CD14-positive monocyte (primary cell): ENCODE results near the gene ATP13A5. TPM values are rescaled to one million over a fixed set of nuclear protein-coding genes. Genes with fewer than 3 reads are reported as not detected.

Source experiments
- DNase-seq, 3 donors: peaks; one replicate each; pipeline ENCODE4 v3.0.0-alpha.2; 2011 to 2022
- H2AFZ ChIP-seq: 2 replicates; pipeline ENCODE4 v1.6.0; 2012; ENCODE audit warnings: mild to moderate bottlenecking, low read depth, low read length, inconsistent platforms; ENCODE audit not compliant: insufficient read depth, poor library complexity, severe bottlenecking
- H3K27ac ChIP-seq, 2 donors: 1 replicate in 1 of 2; 2 replicates in 1 of 2; pipeline ENCODE4 v1.5.1; 2012 to 2013; ENCODE audit warnings: low read length in 2 of 2, control low read depth in 1 of 2, inconsistent platforms in 1 of 2, low read depth in 1 of 2, mild to moderate bottlenecking in 1 of 2
- H3K27me3 ChIP-seq, 2 donors: one replicate each; pipeline versions ENCODE4 v1.6.0 to v1.6.1; 2011 to 2013; ENCODE audit warnings: low read length in 2 of 2; ENCODE audit not compliant: control insufficient read depth in 2 of 2, insufficient read depth in 2 of 2
- H3K36me3 ChIP-seq, 2 donors: replicated peaks in 1 of 2; 1 replicate in 1 of 2; 2 replicates in 1 of 2; pipeline versions ENCODE4 v1.5.1 to v1.6.1; 2012 to 2013; ENCODE audit warnings: low read length in 2 of 2, control low read depth in 1 of 2, inconsistent platforms in 1 of 2, mild to moderate bottlenecking in 1 of 2; ENCODE audit not compliant: insufficient read depth in 2 of 2, control insufficient read depth in 1 of 2
- H3K4me1 ChIP-seq, 2 donors: 1 replicate in 1 of 2; 2 replicates in 1 of 2; pipeline versions ENCODE4 v1.5.1 to v1.6.1; 2012 to 2013; ENCODE audit warnings: low read length in 2 of 2, control low read depth in 1 of 2, inconsistent platforms in 1 of 2, mild to moderate bottlenecking in 1 of 2, moderate library complexity in 1 of 2; ENCODE audit not compliant: insufficient read depth in 2 of 2, control insufficient read depth in 1 of 2
- H3K4me2 ChIP-seq: replicated peaks from 2 replicates; pipeline ENCODE3; 2012; ENCODE audit warnings: low read length, moderate library complexity, mild to moderate bottlenecking; ENCODE audit not compliant: poor library complexity, severe bottlenecking; ENCODE audit errors: extremely low read depth
- H3K4me3 ChIP-seq, 3 experiments: fragments of 200-600 bp in 1 of 3; sonication (generic) in 1 of 3; replicated peaks in 1 of 3; 1 replicate in 2 of 3; 2 replicates in 1 of 3; pipeline ENCODE4 v1.5.1; 2011 to 2013; ENCODE audit warnings: low read length in 3 of 3, mild to moderate bottlenecking in 3 of 3, control low read depth in 2 of 3, low read depth in 2 of 3, inconsistent platforms in 1 of 3, moderate library complexity in 1 of 3
- H3K79me2 ChIP-seq: 2 replicates; pipeline ENCODE4 v1.6.0; 2012; ENCODE audit warnings: mild to moderate bottlenecking, control low read depth, inconsistent platforms, low read length, moderate library complexity; ENCODE audit not compliant: insufficient read depth
- H3K9ac ChIP-seq: 2 replicates; pipeline ENCODE4 v1.6.0; 2017; ENCODE audit warnings: low read length, mild to moderate bottlenecking; ENCODE audit not compliant: insufficient read depth, poor library complexity, severe bottlenecking
- H3K9me3 ChIP-seq, 2 donors: replicated peaks in 1 of 2; 1 replicate in 1 of 2; 2 replicates in 1 of 2; pipeline versions ENCODE4 v1.5.1 to v1.6.1; 2012 to 2013; ENCODE audit warnings: low read length in 2 of 2, control low read depth in 1 of 2; ENCODE audit not compliant: control insufficient read depth in 1 of 2, insufficient read depth in 1 of 2
- H4K20me1 ChIP-seq: 2 replicates; pipeline ENCODE4 v1.6.0; 2012; ENCODE audit warnings: mild to moderate bottlenecking, low read length, control low read depth, moderate library complexity; ENCODE audit not compliant: insufficient read depth
- H3K27ac Mint-ChIP-seq, 7 donors: one replicate each; pipeline ENCODE4 v1.8.0; 2020; ENCODE audit warnings: mild to moderate bottlenecking in 7 of 7, mixed read lengths in 7 of 7, moderate library complexity in 6 of 7, inconsistent platforms in 2 of 7
- H3K27me3 Mint-ChIP-seq, 3 donors: one replicate each; pipeline ENCODE4 v1.8.0; 2021 to 2022; ENCODE audit warnings: low read depth in 3 of 3, mild to moderate bottlenecking in 3 of 3, mixed read lengths in 3 of 3, moderate library complexity in 3 of 3, inconsistent platforms in 1 of 3
- H3K36me3 Mint-ChIP-seq, 2 donors: one replicate each; pipeline ENCODE4 v1.8.0; 2020; ENCODE audit warnings: mixed read lengths in 2 of 2, inconsistent platforms in 1 of 2, mild to moderate bottlenecking in 1 of 2
- H3K4me1 Mint-ChIP-seq: one replicate; pipeline ENCODE4 v1.8.0; 2020; ENCODE audit warnings: mild to moderate bottlenecking, mixed read lengths
- H3K4me3 Mint-ChIP-seq, 2 donors: one replicate each; pipeline ENCODE4 v1.8.0; 2020; ENCODE audit warnings: mild to moderate bottlenecking in 2 of 2, mixed read lengths in 2 of 2, moderate library complexity in 1 of 2
- H3K9me3 Mint-ChIP-seq, 7 donors: one replicate each; pipeline ENCODE4 v1.8.0; 2020 to 2022; ENCODE audit warnings: mixed read lengths in 7 of 7, mild to moderate bottlenecking in 6 of 7, moderate library complexity in 6 of 7, inconsistent platforms in 2 of 7
- CTCF ChIP-seq: fragments of 200-600 bp; IDR thresholded peaks from one replicate; pipeline ENCODE4 v1.8.0; 2022; ENCODE audit warnings: antibody characterized with exemption, mild to moderate bottlenecking
- WGBS: methylation state at CpG from one replicate; pipeline ENCODE4 v1.1.5; 2013; ENCODE audit warnings: missing lambda C conversion rate; ENCODE audit not compliant: insufficient coverage; 5-methylcytosine and 5-hydroxymethylcytosine counted together
- intact Hi-C, 2 donors: fragments of 100-400 bp; cut with micrococcal nuclease; formaldehyde crosslinking; loops; one replicate each; pipeline versions ENCODE4 v1.15.0 to v1.15.1; 2023
- polyA plus RNA-seq, 3 donors: library from polyadenylated mRNA; depleted of rRNA in 1 of 3; unstranded in 2 of 3; stranded (reverse) in 1 of 3; fragments of 300-500 nt in 2 of 3; fragments of >200 nt in 1 of 3; fragmentation: Illumina TruSeq in 2 of 3; gene quantifications; 1 replicate in 2 of 3; 2 replicates in 1 of 3; pipeline ENCODE4 v1.2.3, GENCODE V29; 2012 to 2021

Gene ATP13A5
- polyA plus RNA-seq, 3 donors = not detected

GRCh38 chr3:193231201-193231600 is 147.4 kb downstream of the ATP13A5 start:
- Mint-ChIP-seq H3K4me1 (no peaks in the 10 kb centered on the region), H3K27ac (no peak overlapping the region), H3K4me3 (no peak overlapping the region), H3K36me3 (no peaks in the 10 kb centered on the region), H3K9me3 (peaks cover 0 to 4% (median 0%) of the 10 kb centered on the region in 7 donors), H3K27me3 (peaks cover 0 to 3% (median 1%) of the 10 kb centered on the region in 3 donors)
- Histone ChIP-seq H3K9me3 (no peaks in the 10 kb centered on the region), H2AFZ (no peak overlapping the region), H3K9ac (no peak overlapping the region), H3K27me3 (no peaks in the 10 kb centered on the region), H3K4me2 (no peak overlapping the region), H3K27ac (no peak overlapping the region), H3K36me3 (no peaks in the 10 kb centered on the region), H3K79me2 (no peaks in the 10 kb centered on the region), H4K20me1 (no peaks in the 10 kb centered on the region), H3K4me3 (no peak overlapping the region), H3K4me1 (no peaks in the 10 kb centered on the region)
- no peak for TF ChIP-seq CTCF
- intact Hi-C loops = no loop called here
- no peak for DNase-seq
- 88% methylated on average over 5 of the region's 6 CpGs for WGBS

- H3K4me1 ChIP-seq = no peaks in the 10 kb centered on the region
- Mint-ChIP-seq H3K36me3 (no peaks in the 10 kb centered on the region), H3K4me3 (no peak overlapping the region), H3K9me3 (peaks cover 0 to 4% (median 0%) of the 10 kb centered on the region in 7 donors), H3K4me1 (no peaks in the 10 kb centered on the region), H3K27ac (no peak overlapping the region), H3K27me3 (peaks cover 0 to 3% (median 1%) of the 10 kb centered on the region in 3 donors)
- intact Hi-C loops = no loop called here
- H3K9me3 ChIP-seq = no peaks in the 10 kb centered on the region
- no peak overlapping the region for H3K4me3 ChIP-seq
- H2AFZ ChIP-seq = no peak overlapping the region
- H3K4me2 ChIP-seq = no peak overlapping the region
- H3K9ac ChIP-seq = no peak overlapping the region
- H3K27ac ChIP-seq = no peak overlapping the region
- H3K27me3 ChIP-seq = no peaks in the 10 kb centered on the region
- H3K79me2 ChIP-seq = no peaks in the 10 kb centered on the region
- DNase-seq = no peak
- no peaks in the 10 kb centered on the region for H4K20me1 ChIP-seq
- no peak for TF ChIP-seq CTCF
- H3K36me3 ChIP-seq = no peaks in the 10 kb centered on the region
- WGBS = 80% methylated on average over 2 of the region's 4 CpGs
Measured at GRCh38 chr3:193230610-193231009, 147.9 kb downstream of the ATP13A5 start.
